HG02852 (cell line): ENCODE data around the gene ACOXL.

Source experiments
- ATAC-seq: cut with Tn5 transposase; IDR thresholded peaks from one replicate; pipeline ENCODE4 v1.9.1; 2021; ENCODE audit warnings: mild to moderate bottlenecking, moderate library complexity; ENCODE audit not compliant: unreplicated experiment

The ACOXL gene

GRCh38 chr2:110904779-110905148 is 172.4 kb downstream of the ACOXL start:
- ATAC-seq: no peak

DNA sequence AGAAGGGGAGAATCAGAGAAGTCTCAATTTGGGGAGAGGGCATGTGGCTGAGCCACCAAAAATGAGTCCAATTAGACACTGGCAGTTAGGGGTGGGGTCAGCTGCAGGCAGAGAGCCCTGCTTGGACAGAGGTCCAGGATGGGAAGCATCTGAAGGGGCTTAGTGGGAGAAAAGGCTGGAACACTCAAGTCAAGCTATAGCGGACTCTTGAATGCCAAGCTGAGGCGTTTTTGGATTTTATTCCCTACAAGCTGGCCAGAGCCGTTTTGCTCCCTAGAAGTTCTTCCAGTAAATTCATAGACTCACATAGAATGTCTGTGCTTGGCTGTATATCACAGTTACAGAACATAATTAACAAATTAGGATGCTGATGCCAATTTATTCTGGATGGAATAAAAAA is 172.8 kb downstream of the ACOXL start:
- ATAC-seq: no peak

DNA sequence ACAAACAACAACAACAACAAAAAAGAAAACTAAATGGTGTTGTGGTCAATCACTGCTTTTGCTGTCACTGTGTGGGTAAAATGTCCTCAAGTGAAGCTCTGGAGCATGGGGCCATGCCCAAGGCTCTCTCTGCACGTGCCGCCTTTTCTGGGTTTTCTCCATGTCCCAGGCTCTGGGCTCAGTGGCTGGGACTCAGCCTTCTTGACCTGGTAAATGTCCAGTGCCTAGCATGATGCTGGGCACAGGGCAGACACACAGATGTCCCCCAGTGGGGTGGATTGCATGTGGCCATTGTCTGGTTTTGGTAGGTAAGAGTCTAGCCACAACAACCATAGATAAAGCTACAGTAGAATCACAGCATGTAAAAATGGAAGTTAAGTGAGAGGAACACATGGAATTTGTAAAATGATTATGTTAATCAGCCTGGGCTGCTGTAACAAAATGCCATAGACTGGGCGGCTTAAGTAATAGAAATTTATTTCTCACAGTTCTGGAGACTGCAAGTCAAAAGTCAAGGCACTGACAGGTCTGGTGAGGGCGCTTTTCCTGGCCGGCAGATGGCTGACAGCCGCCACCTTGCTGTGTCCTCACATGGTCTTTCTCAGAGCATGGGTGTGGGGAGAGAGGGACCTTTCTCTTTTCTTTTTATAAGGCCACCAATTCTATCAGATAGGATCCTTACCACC is 174.4 kb downstream of the ACOXL start:
- ATAC-seq: no peak

GRCh38 chr2:110909501-110909900 is 177.1 kb downstream of the ACOXL start:
- ATAC-seq: no peak

DNA sequence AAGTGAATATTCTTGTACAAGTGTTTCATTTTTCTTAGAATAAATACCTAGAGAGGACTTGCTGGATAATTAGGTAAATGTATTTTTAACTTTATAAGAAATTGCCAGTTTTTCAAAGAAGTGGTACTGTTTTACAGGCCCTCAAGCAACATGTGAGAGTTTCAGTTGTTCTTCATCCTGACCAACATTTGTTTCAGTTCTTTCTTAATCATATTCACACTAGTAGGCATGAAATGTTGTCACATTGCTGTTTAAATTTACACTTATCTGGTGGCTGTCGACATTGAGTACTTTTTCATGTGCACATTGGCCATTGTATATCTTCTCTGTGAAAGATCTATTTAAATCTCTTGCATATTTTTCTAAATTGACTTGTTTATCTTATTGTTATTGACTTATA is 178.1 kb downstream of the ACOXL start:
- no peak for ATAC-seq

DNA sequence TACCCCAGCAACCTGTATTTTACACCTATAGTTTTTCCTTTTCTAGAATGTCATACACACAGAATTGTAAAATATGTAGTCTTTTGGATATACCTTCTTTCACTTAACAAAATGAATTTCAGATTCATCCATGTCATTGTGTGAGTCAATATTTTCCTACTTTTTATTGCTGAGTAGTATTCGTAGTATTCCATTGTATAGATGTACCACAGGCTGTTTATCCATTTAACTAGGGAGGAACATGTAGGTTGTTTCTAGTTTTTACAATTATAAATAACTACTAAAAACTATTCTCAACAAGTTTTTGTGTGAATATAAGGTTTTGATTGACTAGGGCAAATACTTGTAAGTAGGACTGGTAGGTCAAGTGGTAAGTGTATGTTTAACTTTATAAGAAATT is 187.4 kb downstream of the ACOXL start:
- ATAC-seq: no peak

DNA sequence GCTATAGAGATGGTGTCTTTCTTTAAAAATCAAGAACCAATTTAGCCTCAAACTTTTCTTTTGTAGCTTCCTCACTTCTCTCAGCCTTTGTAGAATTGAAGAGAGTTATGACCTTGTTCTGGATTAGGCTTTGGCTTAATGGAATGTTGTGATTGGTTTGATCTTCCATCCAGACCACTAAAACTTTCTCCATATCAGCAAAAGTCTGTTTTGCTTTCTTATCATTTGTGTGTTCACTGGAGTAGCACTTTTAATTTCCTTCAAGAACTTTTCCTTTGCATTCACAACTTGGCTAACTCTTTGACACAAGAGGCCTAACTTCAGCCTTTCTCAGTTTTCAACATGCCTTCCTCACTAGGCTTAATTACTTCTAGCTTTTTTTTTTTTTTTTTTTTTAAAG is 193.1 kb downstream of the ACOXL start:
- ATAC-seq: no peak

DNA sequence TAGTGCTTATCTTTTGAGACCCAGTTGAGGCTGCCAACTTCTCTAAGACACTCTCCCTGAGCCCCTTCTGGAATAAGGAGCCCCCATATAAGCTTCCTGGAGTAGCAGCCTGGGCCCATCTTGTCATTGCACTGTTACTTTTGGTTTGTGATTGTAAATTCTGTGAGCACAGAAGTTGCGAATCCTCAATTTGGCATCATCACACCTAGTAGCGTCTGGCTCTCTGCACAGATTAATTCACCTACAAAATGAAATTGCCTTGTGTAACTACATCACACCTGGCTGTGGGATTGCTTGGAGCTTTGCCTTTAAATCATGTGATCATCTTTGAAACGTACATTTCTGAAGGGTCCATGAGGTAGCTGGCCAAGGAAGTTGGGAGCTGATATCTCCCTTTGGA is 195.2 kb downstream of the ACOXL start:
- ATAC-seq: no peak

DNA sequence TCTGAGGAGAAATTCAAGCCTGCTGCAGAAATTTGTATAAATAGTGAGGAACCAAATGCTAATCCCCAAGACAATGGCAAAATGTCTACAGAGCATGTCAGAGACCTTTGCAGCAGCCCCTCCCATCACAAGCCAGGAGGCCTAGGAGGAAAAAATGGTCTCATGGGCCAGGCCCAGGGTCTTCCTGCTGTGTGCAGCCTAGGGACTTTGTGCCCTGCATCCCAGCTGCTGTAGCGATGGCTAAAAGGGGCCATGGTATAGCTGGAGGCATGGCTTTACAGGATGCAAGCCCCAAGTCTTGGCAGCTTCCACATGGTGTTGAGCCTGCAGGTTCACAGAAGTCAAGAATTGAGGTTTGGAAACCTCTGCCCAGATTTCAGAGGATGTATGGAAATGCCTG is 197.2 kb downstream of the ACOXL start:
- ATAC-seq: no peak

GRCh38 chr2:110931648-110932047 is 199.3 kb downstream of the ACOXL start:
- ATAC-seq: no peak

DNA sequence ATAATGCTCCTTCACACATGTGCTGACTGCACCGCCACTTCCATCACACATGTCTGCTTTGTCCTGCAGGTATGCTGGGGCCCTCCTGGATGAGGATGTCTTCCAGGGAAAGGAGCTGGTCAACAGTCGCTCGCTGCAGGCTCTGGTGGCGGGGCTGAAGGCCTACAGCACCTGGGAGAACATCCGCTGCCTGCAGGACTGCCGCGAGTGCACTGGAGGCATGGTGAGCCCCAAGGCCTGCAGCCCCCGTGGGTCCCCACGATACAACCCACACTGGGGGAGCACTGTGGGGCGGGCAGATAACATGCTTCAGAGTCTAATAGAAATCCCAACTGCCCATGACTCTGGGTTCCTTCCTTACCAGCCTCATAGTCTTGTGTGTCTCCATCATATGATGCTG is 201.0 kb downstream of the ACOXL start:
- no peak for ATAC-seq

GRCh38 chr2:110934948-110935347 is 202.6 kb downstream of the ACOXL start:
- no peak for ATAC-seq

DNA sequence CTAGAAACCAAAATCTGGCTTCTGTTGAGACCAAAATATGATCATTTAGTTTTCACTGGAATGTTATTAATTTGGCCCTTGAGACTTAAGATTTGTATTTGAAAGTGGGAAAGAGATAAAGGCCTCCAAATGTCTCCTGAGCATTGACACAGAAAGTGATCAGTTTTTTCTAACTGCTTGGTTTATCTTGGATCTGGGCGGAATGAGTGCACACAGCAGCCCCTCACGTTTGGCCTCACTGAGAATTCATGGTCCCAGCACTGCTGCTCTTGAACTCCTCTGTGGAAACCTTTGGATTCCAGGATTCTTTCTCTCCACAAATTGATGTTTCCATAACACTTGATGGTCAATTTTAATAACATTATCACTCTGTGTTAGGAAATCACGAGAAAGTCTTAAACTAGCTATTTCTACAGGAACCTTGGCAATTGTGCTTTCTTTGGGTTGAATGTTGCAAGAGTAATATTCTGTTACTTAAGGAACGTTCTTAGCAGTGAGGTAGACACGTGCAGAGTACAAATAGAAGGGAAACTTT is 208.1 kb downstream of the ACOXL start:
- ATAC-seq: no peak

DNA sequence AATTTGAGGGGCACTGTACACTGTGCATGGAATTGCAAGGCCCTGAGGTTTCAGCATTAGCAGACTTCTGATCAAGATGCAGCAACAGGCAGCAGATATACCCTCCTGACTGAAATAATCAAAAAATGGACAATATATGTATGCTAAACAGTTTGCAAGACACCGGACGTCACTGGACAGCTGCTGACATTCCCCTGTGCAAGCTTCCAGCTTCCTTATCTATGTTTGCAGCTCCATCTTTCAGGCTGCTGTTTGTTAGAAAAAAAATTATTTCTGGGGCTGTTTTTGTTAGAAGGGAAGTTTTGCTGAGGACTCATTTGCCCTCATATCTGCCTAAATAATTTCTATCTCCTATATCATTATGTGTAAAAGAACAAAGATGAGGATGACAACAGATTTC is 208.9 kb downstream of the ACOXL start:
- ATAC-seq: no peak

- no peak for ATAC-seq
Observed at GRCh38 chr2:110943070-110943634, 210.8 kb downstream of the ACOXL start.

DNA sequence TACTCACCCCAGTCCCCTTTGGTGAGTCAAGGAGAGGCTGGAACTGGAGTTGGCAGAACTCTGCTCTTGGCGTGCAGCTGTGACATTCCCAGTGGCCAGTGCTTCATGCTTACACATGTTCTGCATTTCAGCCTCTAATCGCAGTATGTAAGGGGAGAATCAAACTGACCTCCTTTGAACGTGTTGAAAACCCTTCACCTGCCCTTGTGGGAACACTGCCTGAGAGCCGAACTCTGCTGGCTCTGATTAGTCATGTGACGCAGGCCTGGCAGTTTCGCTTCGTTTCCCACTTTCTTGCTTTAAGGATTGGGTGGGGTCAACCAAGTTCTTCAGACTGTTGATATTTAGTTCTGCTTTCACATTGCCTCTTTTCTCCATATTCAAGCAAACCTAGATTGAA is 214.5 kb downstream of the ACOXL start:
- ATAC-seq: no peak

- no peak for ATAC-seq
Observed at GRCh38 chr2:110948027-110948674, 215.8 kb downstream of the ACOXL start.

- no peak for ATAC-seq
Observed at GRCh38 chr2:110950281-110950680, 217.9 kb downstream of the ACOXL start.

GRCh38 chr2:110955045-110955444 is 222.7 kb downstream of the ACOXL start:
- ATAC-seq: no peak

DNA sequence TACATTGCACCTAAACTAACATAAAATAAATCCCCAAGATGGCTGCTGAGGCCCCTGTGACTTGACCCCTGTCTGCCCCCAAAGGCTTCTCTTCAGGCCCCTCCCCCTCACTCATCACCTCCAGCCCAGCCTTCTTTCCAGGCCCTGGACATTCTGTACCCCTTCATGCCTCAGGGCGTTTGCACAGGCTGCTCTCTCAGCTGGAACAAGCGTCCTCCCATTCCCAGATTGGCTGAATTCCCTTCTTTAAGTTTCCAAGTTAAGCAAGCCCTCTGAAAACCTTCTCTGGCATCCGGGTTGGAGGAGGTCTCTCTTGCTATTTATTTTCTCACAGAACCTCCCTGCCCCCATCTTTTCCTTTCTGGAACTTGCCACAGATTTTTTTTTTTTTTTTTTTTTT is 223.2 kb downstream of the ACOXL start:
- no peak for ATAC-seq

- no peak for ATAC-seq
Observed at GRCh38 chr2:110957293-110957692, 224.9 kb downstream of the ACOXL start.

DNA sequence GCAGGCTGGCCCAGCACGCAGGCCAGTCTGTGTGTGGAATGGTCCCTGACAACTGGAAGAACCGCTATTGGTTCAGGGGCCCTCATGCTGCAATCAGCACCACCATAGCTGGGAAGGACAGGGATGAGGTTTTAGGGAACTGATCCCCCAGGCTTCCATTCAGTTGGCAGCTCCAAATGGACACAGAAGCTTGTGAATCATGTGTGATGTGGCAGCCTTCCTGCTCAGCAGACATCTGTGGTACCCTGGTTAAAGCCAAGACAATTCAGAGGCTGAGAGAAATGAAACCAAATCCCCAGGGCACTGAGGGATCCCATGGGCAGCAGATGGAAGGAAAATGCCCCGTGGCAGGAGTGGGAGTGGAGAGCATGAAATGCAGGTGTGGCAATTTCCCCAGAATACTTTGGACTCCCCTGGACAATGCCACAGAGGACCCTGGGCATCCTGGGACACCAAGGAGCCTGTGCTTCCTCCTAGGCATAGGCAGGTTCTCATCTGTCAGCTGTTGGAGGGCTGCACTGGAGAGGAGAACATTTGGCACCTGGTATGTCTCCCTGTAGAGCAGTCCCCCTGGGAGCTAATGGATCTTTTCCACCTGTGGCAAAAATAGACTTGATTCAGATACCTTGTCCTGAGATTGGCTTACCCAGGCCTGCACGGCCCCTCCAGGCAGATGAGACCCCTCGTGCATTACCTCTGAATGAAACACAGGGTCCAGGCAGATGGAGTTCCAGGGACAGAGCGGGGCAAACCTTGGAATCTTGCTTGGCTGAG is 226.2 kb downstream of the ACOXL start:
- ATAC-seq: no peak
